Astrocyte (in vitro differentiated cells and primary cell): ENCODE results near the gene BSN. TPM values are rescaled to one million over a fixed set of nuclear protein-coding genes. Genes with fewer than 3 reads are reported as not detected.

Source experiments
- DNase-seq: peaks from one replicate; pipeline ENCODE4 v3.0.0-alpha.2; 2010; ENCODE audit warnings: low read depth
- FAIRE-seq: peaks from 2 replicates; lab custom pipeline; 2011; peaks lifted over from hg19 to GRCh38; lab: Jason Lieb, UNC
- H2AFZ ChIP-seq: 2 replicates; pipeline ENCODE4 v1.6.0; 2012; ENCODE audit warnings: low read depth, low read length, inconsistent platforms
- H3K27ac ChIP-seq: 2 replicates; pipeline ENCODE4 v1.5.1; 2011; ENCODE audit warnings: low read depth, low read length, inconsistent platforms
- H3K27me3 ChIP-seq: 2 replicates; pipeline ENCODE4 v1.6.0; 2011; ENCODE audit warnings: low read length, inconsistent platforms; ENCODE audit not compliant: insufficient read depth
- H3K36me3 ChIP-seq: 2 replicates; pipeline ENCODE4 v1.5.1; 2011; ENCODE audit warnings: low read length, inconsistent platforms; ENCODE audit not compliant: insufficient read depth
- H3K4me1 ChIP-seq: 2 replicates; pipeline ENCODE4 v1.5.1; 2011; ENCODE audit warnings: low read length, inconsistent platforms; ENCODE audit not compliant: insufficient read depth
- H3K4me2 ChIP-seq: 2 replicates; pipeline ENCODE4 v1.6.0; 2012; ENCODE audit warnings: low read length, inconsistent platforms
- H3K4me3 ChIP-seq: 2 replicates; pipeline ENCODE4 v1.5.1; 2011; ENCODE audit warnings: low read depth, mild to moderate bottlenecking, low read length, inconsistent platforms; ENCODE audit not compliant: insufficient read depth
- H3K79me2 ChIP-seq: 2 replicates; pipeline ENCODE4 v1.6.0; 2012; ENCODE audit warnings: mild to moderate bottlenecking, low read length, inconsistent platforms; ENCODE audit not compliant: insufficient read depth
- H3K9ac ChIP-seq: 2 replicates; pipeline ENCODE4 v1.6.0; 2012; ENCODE audit warnings: mild to moderate bottlenecking, low read length, inconsistent platforms
- H3K9me3 ChIP-seq: 2 replicates; pipeline ENCODE4 v1.5.1; 2012; ENCODE audit warnings: low read depth, mild to moderate bottlenecking, low read length, inconsistent platforms; ENCODE audit not compliant: insufficient read depth
- H4K20me1 ChIP-seq: 2 replicates; pipeline ENCODE4 v1.6.0; 2012; ENCODE audit warnings: low read length, inconsistent platforms; ENCODE audit not compliant: insufficient read depth
- H3K27ac Mint-ChIP-seq: one replicate; pipeline ENCODE4 v1.8.0; 2021; ENCODE audit warnings: mild to moderate bottlenecking, mixed read lengths; ENCODE audit not compliant: unreplicated experiment
- H3K27me3 Mint-ChIP-seq: one replicate; pipeline ENCODE4 v1.8.0; 2021; ENCODE audit warnings: low read depth, mixed read lengths; ENCODE audit not compliant: unreplicated experiment
- H3K36me3 Mint-ChIP-seq: one replicate; pipeline ENCODE4 v1.8.0; 2021; ENCODE audit warnings: low read depth, mixed read lengths; ENCODE audit not compliant: unreplicated experiment
- H3K4me1 Mint-ChIP-seq: one replicate; pipeline ENCODE4 v1.8.0; 2021; ENCODE audit warnings: low read depth, mixed read lengths; ENCODE audit not compliant: unreplicated experiment
- H3K4me3 Mint-ChIP-seq: one replicate; pipeline ENCODE4 v1.8.0; 2021; ENCODE audit warnings: mild to moderate bottlenecking, moderate library complexity, mixed read lengths; ENCODE audit not compliant: unreplicated experiment
- H3K9me3 Mint-ChIP-seq: one replicate; pipeline ENCODE4 v1.8.0; 2021; ENCODE audit warnings: mild to moderate bottlenecking, mixed read lengths; ENCODE audit not compliant: unreplicated experiment
- EZH2 ChIP-seq: IDR thresholded peaks from 2 replicates; pipeline ENCODE4 v1.6.1; 2012; ENCODE audit warnings: mild to moderate bottlenecking, low read length, inconsistent platforms; ENCODE audit not compliant: insufficient read depth
- total RNA-seq: library from RNA; stranded (reverse); gene quantifications from 2 replicates; pipeline ENCODE4 v1.2.1, GENCODE V29; 2021
- TF ChIP-seq, protein P1 (sequence below): IDR thresholded peaks from 2 replicates; pipeline ENCODE4 v1.5.1; 2011; ENCODE audit warnings: low read depth, mild to moderate bottlenecking, inconsistent platforms, low read length, moderate library complexity; ENCODE audit not compliant: insufficient read depth

The BSN gene
- total RNA-seq, 1 donor from 2014 or later: 0.86 TPM

DNA sequence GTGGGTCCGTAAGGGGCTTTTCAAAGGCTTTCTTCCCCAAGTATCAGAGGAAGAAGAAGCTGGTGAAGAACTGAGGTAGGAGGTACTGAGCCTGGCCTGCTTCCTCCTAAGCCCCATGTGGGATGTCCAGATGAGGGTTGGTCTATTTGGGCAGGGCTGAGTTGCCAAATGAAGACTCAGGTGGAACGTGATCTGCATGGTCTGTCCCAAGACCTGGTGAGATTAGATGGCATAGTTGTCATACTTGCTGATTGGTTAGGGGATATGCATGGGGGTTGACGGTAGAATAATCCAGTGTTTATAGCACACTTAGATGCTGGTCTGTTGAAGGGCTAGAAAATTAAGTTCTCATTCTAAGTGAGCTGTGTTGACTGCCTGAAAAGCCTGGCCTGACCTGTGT lies 36.3 kb upstream of the BSN start:
- H3K27me3 Mint-ChIP-seq: no peaks in the 10 kb centered on the region
- no peak overlapping the region for H3K4me3 Mint-ChIP-seq
- no peak overlapping the region for H3K27ac Mint-ChIP-seq
- Histone ChIP-seq H3K9ac (no peak overlapping the region), H3K4me3 (no peak overlapping the region), H4K20me1 (peaks cover 22% of the 10 kb centered on the region), H3K27me3 (no peaks in the 10 kb centered on the region), H3K4me2 (no peak overlapping the region), H3K4me1 (no peaks in the 10 kb centered on the region), H2AFZ (no peak overlapping the region), H3K36me3 (peaks cover 9% of the 10 kb centered on the region), H3K79me2 (no peaks in the 10 kb centered on the region), H3K9me3 (no peaks in the 10 kb centered on the region), H3K27ac (no peak overlapping the region)
- no peaks in the 10 kb centered on the region for H3K9me3 Mint-ChIP-seq
- FAIRE-seq: no peak
- no peak for TF ChIP-seq EZH2
- TF ChIP-seq, protein P1, sequence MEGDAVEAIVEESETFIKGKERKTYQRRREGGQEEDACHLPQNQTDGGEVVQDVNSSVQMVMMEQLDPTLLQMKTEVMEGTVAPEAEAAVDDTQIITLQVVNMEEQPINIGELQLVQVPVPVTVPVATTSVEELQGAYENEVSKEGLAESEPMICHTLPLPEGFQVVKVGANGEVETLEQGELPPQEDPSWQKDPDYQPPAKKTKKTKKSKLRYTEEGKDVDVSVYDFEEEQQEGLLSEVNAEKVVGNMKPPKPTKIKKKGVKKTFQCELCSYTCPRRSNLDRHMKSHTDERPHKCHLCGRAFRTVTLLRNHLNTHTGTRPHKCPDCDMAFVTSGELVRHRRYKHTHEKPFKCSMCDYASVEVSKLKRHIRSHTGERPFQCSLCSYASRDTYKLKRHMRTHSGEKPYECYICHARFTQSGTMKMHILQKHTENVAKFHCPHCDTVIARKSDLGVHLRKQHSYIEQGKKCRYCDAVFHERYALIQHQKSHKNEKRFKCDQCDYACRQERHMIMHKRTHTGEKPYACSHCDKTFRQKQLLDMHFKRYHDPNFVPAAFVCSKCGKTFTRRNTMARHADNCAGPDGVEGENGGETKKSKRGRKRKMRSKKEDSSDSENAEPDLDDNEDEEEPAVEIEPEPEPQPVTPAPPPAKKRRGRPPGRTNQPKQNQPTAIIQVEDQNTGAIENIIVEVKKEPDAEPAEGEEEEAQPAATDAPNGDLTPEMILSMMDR: no peak
- H3K36me3 Mint-ChIP-seq: peaks cover 18% of the 10 kb centered on the region
- DNase-seq: no peak
- H3K4me1 Mint-ChIP-seq: peaks cover 10% of the 10 kb centered on the region

DNA sequence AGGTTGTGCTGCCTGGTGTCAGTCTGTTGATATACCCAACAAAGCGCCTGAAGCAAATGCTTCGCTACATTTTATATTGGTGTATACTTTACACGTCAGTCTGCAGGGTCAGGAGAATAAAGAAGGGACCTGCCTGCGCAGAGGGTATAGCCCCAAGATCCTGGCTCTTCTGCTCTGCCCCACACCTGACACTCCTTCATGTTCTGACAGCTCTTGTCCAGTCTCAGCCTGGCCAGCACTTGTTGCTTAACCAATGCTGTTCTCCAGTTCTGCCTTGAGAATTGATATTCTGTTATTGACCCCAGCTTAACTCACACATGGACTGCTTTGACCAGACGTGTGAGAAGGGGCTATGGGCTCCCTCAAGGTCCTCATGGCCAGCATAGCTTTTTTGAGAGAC lies 35.8 kb upstream of the BSN start:
- no peak overlapping the region for H3K4me2 ChIP-seq
- H2AFZ ChIP-seq: no peak overlapping the region
- no peak overlapping the region for H3K27ac Mint-ChIP-seq
- H3K79me2 ChIP-seq: no peaks in the 10 kb centered on the region
- no peaks in the 10 kb centered on the region for H3K9me3 Mint-ChIP-seq
- H3K27me3 ChIP-seq: no peaks in the 10 kb centered on the region
- H3K4me3 ChIP-seq: no peak overlapping the region
- H3K27ac ChIP-seq: no peak overlapping the region
- H3K27me3 Mint-ChIP-seq: no peaks in the 10 kb centered on the region
- peaks cover 9% of the 10 kb centered on the region for H3K36me3 ChIP-seq
- peaks cover 20% of the 10 kb centered on the region for H4K20me1 ChIP-seq
- peaks cover 18% of the 10 kb centered on the region for H3K36me3 Mint-ChIP-seq
- DNase-seq: no peak
- TF ChIP-seq, protein P1: no peak
- TF ChIP-seq EZH2: no peak
- H3K9ac ChIP-seq: no peak overlapping the region
- no peak for FAIRE-seq
- H3K9me3 ChIP-seq: no peaks in the 10 kb centered on the region
- peaks cover 10% of the 10 kb centered on the region for H3K4me1 Mint-ChIP-seq
- no peak overlapping the region for H3K4me3 Mint-ChIP-seq
- H3K4me1 ChIP-seq: no peaks in the 10 kb centered on the region

DNA sequence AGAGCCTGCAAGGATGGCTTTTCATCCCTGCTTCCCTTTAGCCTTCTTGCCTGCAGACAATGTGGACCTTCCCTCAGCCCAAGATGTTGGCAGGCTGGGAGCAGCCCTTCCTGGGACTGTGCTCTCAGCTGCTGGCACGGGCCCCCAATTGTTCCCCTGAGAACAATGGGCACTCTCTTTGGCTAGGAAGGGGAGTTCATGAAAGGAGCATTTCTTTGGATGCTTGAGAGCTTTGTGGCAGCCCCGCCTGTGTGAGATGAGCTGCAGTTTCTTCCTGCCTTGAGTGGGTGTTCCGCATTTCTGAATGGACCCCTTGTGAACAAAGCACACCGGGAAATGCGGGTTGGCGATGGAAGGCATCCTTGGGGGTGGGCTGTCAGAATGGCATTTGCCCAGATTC lies 35.0 kb upstream of the BSN start:
- Histone ChIP-seq H2AFZ (no peak overlapping the region), H3K4me3 (no peak overlapping the region), H3K4me2 (no peak overlapping the region), H3K27me3 (no peaks in the 10 kb centered on the region), H3K4me1 (no peaks in the 10 kb centered on the region), H4K20me1 (peaks cover 18% of the 10 kb centered on the region), H3K9ac (no peak overlapping the region), H3K79me2 (no peaks in the 10 kb centered on the region), H3K36me3 (peaks cover 9% of the 10 kb centered on the region), H3K27ac (no peak overlapping the region), H3K9me3 (no peaks in the 10 kb centered on the region)
- H3K9me3 Mint-ChIP-seq: no peaks in the 10 kb centered on the region
- TF ChIP-seq, protein P1: no peak
- no peak for TF ChIP-seq EZH2
- no peak for DNase-seq
- no peak for FAIRE-seq
- H3K4me1 Mint-ChIP-seq: peaks cover 10% of the 10 kb centered on the region
- no peak overlapping the region for H3K4me3 Mint-ChIP-seq
- no peak overlapping the region for H3K27ac Mint-ChIP-seq
- peaks cover 18% of the 10 kb centered on the region for H3K36me3 Mint-ChIP-seq
- no peaks in the 10 kb centered on the region for H3K27me3 Mint-ChIP-seq
